IMR-90 (cell line): Measurements from ENCODE around the gene TTLL11. TPM values are rescaled to one million over a fixed set of nuclear protein-coding genes. Genes with fewer than 3 reads are reported as not detected.

Experiments
- ATAC-seq: fragments of 200-7000 bp; cut with Tn5 transposase; 2 replicates; pipeline ENCODE4 v1.9.1; 2020; ENCODE audit warnings: low read depth, mild to moderate bottlenecking, moderate library complexity
- BruUV-seq: library from RNA; stranded (reverse); fragments of 400-500 nt; replicated peaks from 2 replicates; lab custom pipeline; 2021; lab: Mats Ljungman, UMichigan
- CTCF ChIA-PET: fragments of 300-600 bp; formaldehyde crosslinking; extraction: SDS; loops from one replicate; lab custom pipeline; 2021; ENCODE audit warnings: antibody characterized with exemption; lab: Yijun Ruan, JAX
- POLR2A ChIA-PET: fragments of 300-600 bp; sonication (Branson Sonifier 250); formaldehyde crosslinking; loops from one replicate; lab custom pipeline; 2022; ENCODE audit warnings: antibody characterized with exemption; ENCODE audit not compliant: unreplicated experiment; lab: Charles Lee
- DNase-seq: peaks from one replicate; pipeline ENCODE4 v3.0.0; 2013
- H2AFZ ChIP-seq: replicated peaks from 2 replicates; pipeline ENCODE3; 2013; ENCODE audit warnings: low read length, mild to moderate bottlenecking; ENCODE audit not compliant: poor library complexity
- H2AK5ac ChIP-seq: 2 replicates; pipeline ENCODE4 v1.6.1; 2013; ENCODE audit warnings: low read depth, low read length, inconsistent platforms
- H2AK9ac ChIP-seq: replicated peaks from 2 replicates; pipeline ENCODE3; 2013; ENCODE audit warnings: mild to moderate bottlenecking, low read depth, low read length, moderate library complexity; ENCODE audit not compliant: poor library complexity
- H2BK120ac ChIP-seq: 2 replicates; pipeline ENCODE4 v1.6.1; 2013; ENCODE audit warnings: low read depth, low read length, inconsistent platforms
- H2BK15ac ChIP-seq: 3 replicates; pipeline ENCODE4 v1.6.1; 2013; ENCODE audit warnings: low read depth, low read length, inconsistent platforms
- H2BK20ac ChIP-seq: 2 replicates; pipeline ENCODE4 v1.6.1; 2013; ENCODE audit warnings: low read depth, mild to moderate bottlenecking, inconsistent platforms, low read length, moderate library complexity
- H2BK5ac ChIP-seq: 2 replicates; pipeline ENCODE4 v1.6.1; 2013; ENCODE audit warnings: mild to moderate bottlenecking, low read depth, low read length, inconsistent platforms; ENCODE audit not compliant: poor library complexity, severe bottlenecking
- H3K14ac ChIP-seq: replicated peaks from 2 replicates; pipeline ENCODE4 v1.6.1; 2013; ENCODE audit warnings: low read depth, low read length, inconsistent platforms
- H3K18ac ChIP-seq: 2 replicates; pipeline ENCODE4 v1.6.1; 2013; ENCODE audit warnings: low read depth, low read length, control low read depth
- H3K23ac ChIP-seq: 2 replicates; pipeline ENCODE4 v1.6.1; 2013; ENCODE audit warnings: low read depth, low read length, inconsistent platforms
- H3K27ac ChIP-seq: 2 replicates; pipeline ENCODE4 v1.5.1; 2013; ENCODE audit warnings: mild to moderate bottlenecking, control low read depth, low read length; ENCODE audit not compliant: insufficient read depth
- H3K27me3 ChIP-seq: 2 replicates; pipeline ENCODE4 v1.6.1; 2013; ENCODE audit warnings: low read length; ENCODE audit not compliant: control insufficient read depth, insufficient read depth
- H3K36me3 ChIP-seq: 2 replicates; pipeline ENCODE4 v1.6.1; 2013; ENCODE audit warnings: low read length, mixed read lengths; ENCODE audit not compliant: control insufficient read depth, insufficient read depth
- H3K4ac ChIP-seq: 2 replicates; pipeline ENCODE4 v1.6.1; 2013; ENCODE audit warnings: low read depth, low read length, inconsistent platforms
- H3K4me1 ChIP-seq: 2 replicates; pipeline ENCODE4 v1.6.1; 2013; ENCODE audit warnings: low read length, mixed read lengths; ENCODE audit not compliant: control insufficient read depth, insufficient read depth
- H3K4me2 ChIP-seq: 2 replicates; pipeline ENCODE4 v1.6.1; 2013; ENCODE audit warnings: low read depth, mild to moderate bottlenecking, control low read depth, low read length, moderate library complexity
- H3K4me3 ChIP-seq: 2 replicates; pipeline ENCODE4 v1.5.1; 2013; ENCODE audit warnings: low read depth, mild to moderate bottlenecking, control low read depth, low read length, moderate library complexity; ENCODE audit not compliant: insufficient read depth
- H3K56ac ChIP-seq: 2 replicates; pipeline ENCODE4 v1.6.1; 2013; ENCODE audit warnings: low read length, inconsistent platforms; ENCODE audit not compliant: insufficient read depth; ENCODE audit errors: extremely low read depth
- H3K79me1 ChIP-seq, 2 experiments: 2 replicates each; pipeline ENCODE4 v1.6.1; 2013; ENCODE audit warnings: low read length in 2 of 2, inconsistent platforms in 1 of 2, low read depth in 1 of 2
- H3K9ac ChIP-seq: 2 replicates; pipeline ENCODE4 v1.6.1; 2013; ENCODE audit warnings: low read depth, low read length, control low read depth
- H3K9me1 ChIP-seq: 2 replicates; pipeline ENCODE4 v1.6.1; 2013; ENCODE audit warnings: low read length, inconsistent platforms; ENCODE audit not compliant: insufficient read depth
- H3K9me3 ChIP-seq: 2 replicates; pipeline ENCODE4 v1.6.1; 2013; ENCODE audit warnings: low read length; ENCODE audit not compliant: control insufficient read depth, insufficient read depth
- H4K20me1 ChIP-seq: 2 replicates; pipeline ENCODE4 v1.6.1; 2013; ENCODE audit warnings: low read length, inconsistent platforms; ENCODE audit not compliant: insufficient read depth
- H4K5ac ChIP-seq: 2 replicates; pipeline ENCODE4 v1.6.1; 2013; ENCODE audit warnings: mild to moderate bottlenecking, low read depth, low read length, control low read depth
- H4K8ac ChIP-seq, 2 experiments: 2 replicates each; pipeline ENCODE4 v1.6.1; 2013; ENCODE audit warnings: low read depth in 2 of 2, low read length in 2 of 2, control low read depth in 1 of 2, inconsistent platforms in 1 of 2
- H4K91ac ChIP-seq: 2 replicates; pipeline ENCODE4 v1.6.1; 2013; ENCODE audit warnings: low read depth, low read length, inconsistent platforms; ENCODE audit not compliant: insufficient read depth
- BHLHE40 ChIP-seq: fragments of 150-350 bp; IDR thresholded peaks from 2 replicates; pipeline ENCODE4 v1.6.1; 2016; ENCODE audit warnings: mild to moderate bottlenecking, low read depth, low read length
- CEBPB ChIP-seq: IDR thresholded peaks from 2 replicates; pipeline ENCODE4 v1.6.1; 2012; ENCODE audit warnings: low read depth, low read length, improper control_type of control experiment
- CHD1 ChIP-seq: IDR thresholded peaks from 2 replicates; pipeline ENCODE4 v1.6.1; 2012; ENCODE audit warnings: low read depth, low read length, improper control_type of control experiment
- FOS ChIP-seq: fragments of 150-350 bp; IDR thresholded peaks from 2 replicates; pipeline ENCODE4 v1.6.1; 2016; ENCODE audit warnings: low read depth, low read length
- MAFK ChIP-seq: IDR thresholded peaks from 2 replicates; pipeline ENCODE4 v1.6.1; 2012; ENCODE audit warnings: low read depth, low read length, improper control_type of control experiment
- MAZ ChIP-seq: IDR thresholded peaks from 2 replicates; pipeline ENCODE4 v1.6.1; 2012; ENCODE audit warnings: low read depth, mild to moderate bottlenecking, low read length, improper control_type of control experiment, moderate library complexity, borderline replicate concordance
- MXI1 ChIP-seq: IDR thresholded peaks from 2 replicates; pipeline ENCODE4 v1.6.1; 2012; ENCODE audit warnings: low read depth, mild to moderate bottlenecking, low read length, moderate library complexity, borderline replicate concordance
- NFE2L2 ChIP-seq: fragments of 150-350 bp; IDR thresholded peaks from 2 replicates; pipeline ENCODE4 v1.6.1; 2016; ENCODE audit warnings: low read depth, mild to moderate bottlenecking, low read length
- POLR2A ChIP-seq: IDR thresholded peaks from 2 replicates; pipeline ENCODE4 v1.6.1; 2012; ENCODE audit warnings: mild to moderate bottlenecking, low read depth, low read length
- RAD21 ChIP-seq: IDR thresholded peaks from 2 replicates; pipeline ENCODE4 v1.6.1; 2012; ENCODE audit warnings: low read length, improper control_type of control experiment
- RCOR1 ChIP-seq: IDR thresholded peaks from 2 replicates; pipeline ENCODE4 v1.6.1; 2012; ENCODE audit warnings: mild to moderate bottlenecking, low read length, improper control_type of control experiment; ENCODE audit not compliant: insufficient replicate concordance
- RFX5 ChIP-seq: IDR thresholded peaks from 2 replicates; pipeline ENCODE4 v1.8.0; 2012; ENCODE audit warnings: low read depth, mild to moderate bottlenecking, low read length, moderate library complexity
- SMC3 ChIP-seq: fragments of 150-350 bp; IDR thresholded peaks from 2 replicates; pipeline ENCODE4 v1.6.1; 2016; ENCODE audit warnings: low read depth, mild to moderate bottlenecking, antibody characterized with exemption, low read length, moderate library complexity
- USF2 ChIP-seq: fragments of 150-350 bp; IDR thresholded peaks from 2 replicates; pipeline ENCODE4 v1.6.1; 2017; ENCODE audit warnings: mild to moderate bottlenecking, antibody characterized with exemption, low read length, low read depth
- WGBS, 2 experiments: methylation state at CpG; one replicate each; pipeline versions ENCODE4 v1.1.5 to v1.1.7; 2013; ENCODE audit warnings: missing lambda C conversion rate in 2 of 2; ENCODE audit not compliant: insufficient read length in 1 of 2; ENCODE audit errors: extremely low coverage in 2 of 2; 5-methylcytosine and 5-hydroxymethylcytosine counted together
- dilution Hi-C: fragments of 300-500 bp; cut with HindIII; formaldehyde crosslinking; loops from one replicate; pipeline ENCODE4 v1.14.3; 2018; ENCODE audit warnings: low sequenced_read_pairs; ENCODE audit not compliant: unreplicated experiment
- in situ Hi-C: fragments of 300-500 bp; cut with MboI; formaldehyde crosslinking; loops from 3 replicates; pipeline ENCODE4 v1.14.3; 2019; ENCODE audit warnings: low sequenced_read_pairs, inconsistent platforms, mixed read lengths
- intact Hi-C: fragments of 100-400 bp; cut with micrococcal nuclease; formaldehyde crosslinking; loops from 2 replicates; pipeline ENCODE4 v1.10.0; 2022
- polyA plus RNA-seq, 3 experiments: library from polyadenylated mRNA; depleted of rRNA; stranded (reverse); fragments of >200 nt; gene quantifications; 2 replicates each; pipeline ENCODE4 v1.2.3, GENCODE V29; 2012; ENCODE audit warnings: low replicate concordance in 1 of 3
- total RNA-seq: library from RNA; depleted of rRNA; stranded (reverse); fragments of >200 nt; gene quantifications from 2 replicates; pipeline ENCODE4 v1.2.3, GENCODE V29; 2012
- TF ChIP-seq, protein P1 (sequence below): conservative IDR thresholded peaks from 2 replicates; pipeline ENCODE4 v1.5.1; 2012; ENCODE audit warnings: mild to moderate bottlenecking, low read depth, low read length, improper control_type of control experiment
- TF ChIP-seq, protein P2 (sequence below): fragments of 150-350 bp; IDR thresholded peaks from 2 replicates; pipeline ENCODE4 v1.6.1; 2016; ENCODE audit warnings: low read depth, mild to moderate bottlenecking, low read length, moderate library complexity, borderline replicate concordance

Gene TTLL11
- total and polyA plus RNA-seq, 2 of the 4 experiments (the other 2 are of a cell fraction) = 2.0 to 4.6 TPM

- peak overlapping the region; percentile 78; the same call in 1 of the 2 replicates for H2AK5ac ChIP-seq
- 100% methylated on average over 2 of the region's 5 CpGs; no CpG with 5 or more reads in 1 of the 2 experiments for WGBS, 2 experiments
- H3K9me3 ChIP-seq = no peaks in the 10 kb centered on the region
- H3K18ac ChIP-seq = no peak overlapping the region
- no peak overlapping the region for H2BK5ac ChIP-seq
- no peak overlapping the region for H2AFZ ChIP-seq
- H3K27ac ChIP-seq = no peak overlapping the region
- TF ChIP-seq, protein P1, sequence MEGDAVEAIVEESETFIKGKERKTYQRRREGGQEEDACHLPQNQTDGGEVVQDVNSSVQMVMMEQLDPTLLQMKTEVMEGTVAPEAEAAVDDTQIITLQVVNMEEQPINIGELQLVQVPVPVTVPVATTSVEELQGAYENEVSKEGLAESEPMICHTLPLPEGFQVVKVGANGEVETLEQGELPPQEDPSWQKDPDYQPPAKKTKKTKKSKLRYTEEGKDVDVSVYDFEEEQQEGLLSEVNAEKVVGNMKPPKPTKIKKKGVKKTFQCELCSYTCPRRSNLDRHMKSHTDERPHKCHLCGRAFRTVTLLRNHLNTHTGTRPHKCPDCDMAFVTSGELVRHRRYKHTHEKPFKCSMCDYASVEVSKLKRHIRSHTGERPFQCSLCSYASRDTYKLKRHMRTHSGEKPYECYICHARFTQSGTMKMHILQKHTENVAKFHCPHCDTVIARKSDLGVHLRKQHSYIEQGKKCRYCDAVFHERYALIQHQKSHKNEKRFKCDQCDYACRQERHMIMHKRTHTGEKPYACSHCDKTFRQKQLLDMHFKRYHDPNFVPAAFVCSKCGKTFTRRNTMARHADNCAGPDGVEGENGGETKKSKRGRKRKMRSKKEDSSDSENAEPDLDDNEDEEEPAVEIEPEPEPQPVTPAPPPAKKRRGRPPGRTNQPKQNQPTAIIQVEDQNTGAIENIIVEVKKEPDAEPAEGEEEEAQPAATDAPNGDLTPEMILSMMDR = no peak
- no peak for TF ChIP-seq MAFK
- no peak for TF ChIP-seq USF2
- TF ChIP-seq RCOR1 = no peak
- no peak for TF ChIP-seq BHLHE40
- TF ChIP-seq RFX5 = no peak
- no peak for TF ChIP-seq NFE2L2
- no peak for TF ChIP-seq CHD1
- TF ChIP-seq POLR2A = no peak
- no peak for TF ChIP-seq MXI1
- no peak for TF ChIP-seq FOS
- TF ChIP-seq CEBPB = no peak
- no peak for TF ChIP-seq RAD21
- TF ChIP-seq SMC3 = no peak
- TF ChIP-seq, protein P2, sequence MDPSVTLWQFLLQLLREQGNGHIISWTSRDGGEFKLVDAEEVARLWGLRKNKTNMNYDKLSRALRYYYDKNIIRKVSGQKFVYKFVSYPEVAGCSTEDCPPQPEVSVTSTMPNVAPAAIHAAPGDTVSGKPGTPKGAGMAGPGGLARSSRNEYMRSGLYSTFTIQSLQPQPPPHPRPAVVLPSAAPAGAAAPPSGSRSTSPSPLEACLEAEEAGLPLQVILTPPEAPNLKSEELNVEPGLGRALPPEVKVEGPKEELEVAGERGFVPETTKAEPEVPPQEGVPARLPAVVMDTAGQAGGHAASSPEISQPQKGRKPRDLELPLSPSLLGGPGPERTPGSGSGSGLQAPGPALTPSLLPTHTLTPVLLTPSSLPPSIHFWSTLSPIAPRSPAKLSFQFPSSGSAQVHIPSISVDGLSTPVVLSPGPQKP = no peak
- TF ChIP-seq MAZ = no peak
- H3K79me1 ChIP-seq = peaks cover 0 to 7% of the 10 kb centered on the region in 2 experiments; a peak in 1 of 4 replicates
- H4K20me1 ChIP-seq = no peaks in the 10 kb centered on the region
- no peak overlapping the region for H4K91ac ChIP-seq
- peak overlapping the region; percentile 69; the same call in 1 of the 2 replicates for H2BK20ac ChIP-seq
- H2AK9ac ChIP-seq = no peak overlapping the region
- no peak for ATAC-seq
- H3K56ac ChIP-seq = no peak overlapping the region
- in situ Hi-C loops = no loop called here
- DNase-seq = no peak
- H3K4me2 ChIP-seq = no peak overlapping the region
- peaks cover 13% of the 10 kb centered on the region for H3K9me1 ChIP-seq
- no peaks in the 10 kb centered on the region for H3K36me3 ChIP-seq
- CTCF ChIA-PET = no interaction called here
- H3K4ac ChIP-seq = peak overlapping the region; percentile 15; the same call in 1 of the 2 replicates
- intact Hi-C loops = no loop called here
- no peak overlapping the region for H4K8ac ChIP-seq
- dilution Hi-C loops = no loop called here
- POLR2A ChIA-PET = no interaction called here
- H3K4me1 ChIP-seq = peaks cover 9% of the 10 kb centered on the region
- H3K23ac ChIP-seq = no peak overlapping the region
- no peak overlapping the region for H3K4me3 ChIP-seq
- H3K9ac ChIP-seq = no peak overlapping the region
- H3K14ac ChIP-seq = peak overlapping the region; percentile 10; the same call in 1 of the 2 replicates
- H2BK15ac ChIP-seq = no peak overlapping the region
- peak overlapping the region; percentile 69; the same call in 1 of the 2 replicates for H2BK120ac ChIP-seq
- H3K27me3 ChIP-seq = no peaks in the 10 kb centered on the region
- no peak overlapping the region for H4K5ac ChIP-seq
- BruUV-seq = no TSS peak
Measured at GRCh38 chr9:121946465-121946864, 146.6 kb downstream of the TTLL11 start.
